ENCODE data around the gene ALX4. TPM values are rescaled to one million over a fixed set of nuclear protein-coding genes. Genes with fewer than 3 reads are reported as not detected.

The ALX4 gene
- total RNA-seq, 4 donors from 2014 or later = not detected

- Histone ChIP-seq H3K4me3 (no peak overlapping the region), H3K27me3 (no peaks in the 10 kb centered on the region), H3K36me3 (no peaks in the 10 kb centered on the region), H3K27ac (no peak overlapping the region), H3K4me1 (no peaks in the 10 kb centered on the region), H3K9me3 (peaks cover 0 to 9% (median 0%) of the 10 kb centered on the region in 4 donors)
- DNase-seq = no peak
- TF ChIP-seq POLR2A (IDR thresholded peaks at IDR 0.05) = no peak
- TF ChIP-seq CTCF (IDR thresholded peaks at IDR 0.05) = no peak
Measured at GRCh38 chr11:44255406-44256071, 54.4 kb downstream of the ALX4 start.

GRCh38 chr11:44252999-44253602 lies 56.8 kb downstream of the ALX4 start:
- H3K4me3 ChIP-seq = no peak overlapping the region
- H3K9me3 ChIP-seq = peaks cover 0 to 9% (median 0%) of the 10 kb centered on the region in 4 donors
- H3K27ac ChIP-seq = no peak overlapping the region
- no peak for DNase-seq
- H3K36me3 ChIP-seq = peaks cover 0 to 7% (median 0%) of the 10 kb centered on the region in 3 donors
- H3K4me1 ChIP-seq = no peaks in the 10 kb centered on the region
- H3K27me3 ChIP-seq = no peaks in the 10 kb centered on the region
- TF ChIP-seq CTCF (IDR thresholded peaks at IDR 0.05) (no peak), POLR2A (IDR thresholded peaks at IDR 0.05) (no peak)

GRCh38 chr11:44250421-44250820 lies 59.5 kb downstream of the ALX4 start:
- Histone ChIP-seq H3K9me3 (peaks cover 0 to 9% (median 0%) of the 10 kb centered on the region in 4 donors), H3K4me1 (no peaks in the 10 kb centered on the region), H3K36me3 (peaks cover 0 to 7% (median 0%) of the 10 kb centered on the region in 3 donors), H3K27me3 (no peaks in the 10 kb centered on the region), H3K4me3 (no peak overlapping the region), H3K27ac (no peak overlapping the region)
- DNase-seq = no peak
- no peak for TF ChIP-seq CTCF (IDR thresholded peaks at IDR 0.05)
- no peak for TF ChIP-seq POLR2A (IDR thresholded peaks at IDR 0.05)

GRCh38 chr11:44248109-44248508 lies 61.8 kb downstream of the ALX4 start:
- no peaks in the 10 kb centered on the region for H3K27me3 ChIP-seq
- peaks cover 0 to 18% (median 0%) of the 10 kb centered on the region in 3 donors for H3K36me3 ChIP-seq
- TF ChIP-seq CTCF (IDR thresholded peaks at IDR 0.05) = no peak
- TF ChIP-seq POLR2A (IDR thresholded peaks at IDR 0.05) = no peak
- H3K9me3 ChIP-seq = peaks cover 0 to 9% (median 0%) of the 10 kb centered on the region in 4 donors
- H3K4me1 ChIP-seq = no peaks in the 10 kb centered on the region
- H3K4me3 ChIP-seq = no peak overlapping the region
- no peak overlapping the region for H3K27ac ChIP-seq
- no peak for DNase-seq

GRCh38 chr11:44247508-44247907 lies 62.4 kb downstream of the ALX4 start:
- Histone ChIP-seq H3K27ac (no peak overlapping the region), H3K36me3 (peaks cover 0 to 18% (median 0%) of the 10 kb centered on the region in 3 donors), H3K4me3 (no peak overlapping the region), H3K27me3 (no peaks in the 10 kb centered on the region), H3K9me3 (peaks cover 0 to 3% (median 0%) of the 10 kb centered on the region in 4 donors), H3K4me1 (no peaks in the 10 kb centered on the region)
- TF ChIP-seq POLR2A (IDR thresholded peaks at IDR 0.05) = no peak
- no peak for TF ChIP-seq CTCF (IDR thresholded peaks at IDR 0.05)
- no peak for DNase-seq

Measured in Peyer's patch (tissue), 4 donors.